GM18511 (cell line): ENCODE measurements around the gene SOX13.
"Not testable (repeated sequence)": the region's sequence is repeated elsewhere in the genome, so short reads cannot be mapped to it uniquely, and the experiment has no call there.

Experiments
- ATAC-seq: cut with Tn5 transposase; IDR thresholded peaks from one replicate; pipeline ENCODE4 v1.9.1; 2021; ENCODE audit warnings: mild to moderate bottlenecking, moderate library complexity; ENCODE audit not compliant: unreplicated experiment

Gene SOX13

DNA sequence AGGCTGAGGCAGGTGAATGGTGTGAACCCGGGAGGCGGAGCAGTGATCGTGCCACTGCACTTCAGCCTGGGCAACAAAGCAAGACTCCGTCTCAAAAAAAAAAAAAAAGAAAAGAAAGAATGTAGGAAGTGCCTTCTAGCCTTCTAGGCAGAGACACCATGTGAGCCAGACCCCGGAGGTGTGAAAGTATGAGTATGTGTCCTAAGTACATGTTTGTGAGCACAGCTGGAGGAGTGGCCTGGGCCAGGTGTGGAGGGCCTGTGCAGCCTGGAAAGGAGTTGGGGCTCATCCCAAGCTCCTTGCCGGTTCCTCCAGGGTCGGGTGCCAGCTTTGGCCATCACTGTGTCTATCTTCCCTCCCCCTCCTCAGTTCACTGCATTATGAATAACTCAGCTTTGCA lies 13.0 kb downstream of the SOX13 start:
- no peak for ATAC-seq

DNA sequence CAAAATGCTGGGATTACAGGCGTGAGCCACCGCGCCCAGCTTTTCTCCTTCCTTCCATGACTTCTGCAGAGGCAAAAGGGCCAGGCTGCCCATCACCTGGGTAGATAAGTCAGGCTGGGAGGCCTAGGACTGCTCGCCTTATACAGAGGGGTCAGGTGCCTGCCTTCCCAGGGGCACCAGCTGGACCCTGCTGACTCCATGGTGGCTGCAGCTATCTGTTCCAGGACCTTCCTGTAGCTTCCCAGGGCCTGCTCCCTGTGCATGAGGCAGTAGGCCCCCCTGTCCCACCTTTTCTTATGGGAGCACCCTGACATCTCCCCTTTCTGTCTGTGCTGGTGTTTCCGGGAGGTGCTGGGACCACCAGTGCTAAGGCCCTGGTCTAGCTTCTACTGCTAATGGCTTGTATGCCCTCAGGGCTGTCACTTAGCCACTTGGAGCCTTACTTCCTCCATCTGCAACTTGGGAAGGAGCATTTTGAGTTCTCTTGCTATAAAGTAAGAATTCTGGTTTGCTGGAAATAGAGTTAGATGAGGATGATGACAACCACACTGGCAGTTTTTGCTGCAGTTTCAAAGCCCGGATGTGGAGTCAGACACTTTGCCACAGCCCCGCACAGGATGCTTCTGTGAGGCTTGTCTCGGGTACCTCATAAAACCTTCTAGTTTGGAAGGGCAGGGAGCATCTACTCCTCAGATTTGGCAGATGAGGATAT lies 14.4 kb downstream of the SOX13 start:
- no peak for ATAC-seq

DNA sequence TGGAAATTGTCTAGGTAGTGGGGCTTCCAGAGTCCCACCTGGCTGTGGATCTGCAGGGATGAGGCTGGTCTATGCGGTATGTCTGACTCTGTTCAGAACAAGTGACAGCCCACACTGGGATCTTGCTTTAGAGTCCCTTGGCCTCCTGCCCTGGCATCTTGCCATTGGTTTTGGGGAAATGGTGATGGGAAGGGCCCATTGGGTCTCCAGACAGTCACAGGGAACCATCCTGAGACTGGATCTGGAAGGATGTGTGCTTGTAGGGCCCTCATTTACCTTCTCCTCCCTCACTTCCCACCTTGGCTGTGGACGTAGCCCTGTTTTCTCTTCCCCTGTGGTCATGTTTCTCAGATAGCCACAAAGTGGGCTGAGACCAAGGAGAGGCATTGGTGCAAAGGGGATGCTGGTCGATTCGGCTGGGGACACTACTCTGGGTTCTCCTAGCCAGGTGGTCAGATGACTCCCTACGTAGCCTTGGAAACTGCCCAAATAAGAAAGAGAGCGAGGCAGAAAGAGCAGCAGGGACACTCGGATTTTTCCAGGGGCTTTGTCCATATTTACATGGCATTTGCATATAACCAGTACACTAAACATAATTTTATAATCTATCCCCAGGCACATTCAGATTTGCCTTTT lies 15.1 kb downstream of the SOX13 start:
- ATAC-seq = no peak

DNA sequence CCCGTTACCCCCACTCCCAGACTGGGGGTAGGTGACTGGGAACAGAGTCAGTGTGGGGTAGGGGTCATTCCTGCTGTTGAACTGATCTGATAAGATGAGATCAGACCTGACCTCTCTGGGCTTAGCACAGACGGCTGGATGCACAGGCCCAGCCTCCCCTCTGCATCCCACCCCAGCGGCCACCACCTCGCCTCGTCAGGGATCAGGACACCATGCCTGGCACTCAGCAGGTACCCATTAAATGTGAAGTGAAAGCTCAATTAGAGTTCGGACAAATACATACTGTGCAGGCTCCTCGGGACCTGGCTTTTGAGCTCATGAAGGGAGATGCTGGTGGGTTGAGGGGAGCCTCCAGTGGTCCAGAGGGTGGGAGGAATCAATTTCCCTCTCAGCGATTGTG lies 15.7 kb downstream of the SOX13 start:
- ATAC-seq = no peak

DNA sequence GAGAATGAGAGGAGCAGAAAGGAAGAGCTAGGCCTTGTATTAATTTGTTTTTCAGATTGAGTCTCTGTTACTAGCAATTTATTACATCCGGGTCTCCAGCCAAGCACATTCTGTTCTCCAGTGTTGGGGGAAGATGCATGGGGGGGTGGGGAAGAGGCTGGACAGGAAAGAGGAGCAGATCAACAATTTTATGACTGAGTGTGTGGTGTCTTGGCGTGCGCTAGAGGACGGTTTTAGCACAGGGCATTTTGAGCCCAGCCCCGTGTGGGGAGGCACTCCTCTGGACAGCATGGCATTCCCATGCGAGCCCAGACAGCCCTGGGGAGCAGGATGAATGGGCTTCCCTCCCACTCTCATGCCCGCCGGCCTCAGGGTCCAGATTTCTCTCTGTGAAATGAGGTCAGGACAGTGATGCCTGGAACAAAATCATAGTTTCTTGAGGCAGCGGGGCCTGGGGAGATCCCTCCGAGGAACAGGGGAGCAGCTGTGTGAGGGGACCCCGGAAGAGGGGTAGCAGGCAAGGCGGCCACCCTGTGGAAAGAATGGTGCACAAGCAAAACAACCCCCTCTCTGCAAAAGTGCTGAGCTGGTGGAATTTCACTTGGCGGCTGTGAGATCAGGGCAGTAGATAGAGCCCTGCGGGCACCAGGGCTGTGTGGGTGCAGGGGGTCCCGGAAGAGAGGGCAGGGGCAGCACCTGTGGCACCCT lies 16.3 kb downstream of the SOX13 start:
- no peak for ATAC-seq

DNA sequence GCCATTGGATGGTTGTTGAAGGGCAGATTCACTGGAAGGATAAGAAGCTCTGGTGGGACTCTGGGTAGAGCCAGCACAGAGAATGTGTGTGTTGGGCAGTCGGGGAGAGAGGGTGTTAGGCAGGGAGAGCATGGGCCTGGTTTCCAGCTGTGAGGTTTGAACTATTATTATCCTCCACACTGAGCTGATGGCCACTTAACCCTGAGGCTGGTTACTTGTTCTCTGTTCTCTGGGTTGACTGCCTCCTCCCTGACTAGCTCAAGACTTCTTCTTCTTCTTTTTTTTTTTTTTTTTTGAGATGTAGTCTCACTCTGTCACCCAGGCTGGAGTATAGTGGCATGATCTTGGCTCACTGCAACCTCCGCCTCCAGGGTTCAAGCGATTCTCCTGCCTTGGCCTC lies 17.2 kb downstream of the SOX13 start:
- ATAC-seq = not testable (repeated sequence)

DNA sequence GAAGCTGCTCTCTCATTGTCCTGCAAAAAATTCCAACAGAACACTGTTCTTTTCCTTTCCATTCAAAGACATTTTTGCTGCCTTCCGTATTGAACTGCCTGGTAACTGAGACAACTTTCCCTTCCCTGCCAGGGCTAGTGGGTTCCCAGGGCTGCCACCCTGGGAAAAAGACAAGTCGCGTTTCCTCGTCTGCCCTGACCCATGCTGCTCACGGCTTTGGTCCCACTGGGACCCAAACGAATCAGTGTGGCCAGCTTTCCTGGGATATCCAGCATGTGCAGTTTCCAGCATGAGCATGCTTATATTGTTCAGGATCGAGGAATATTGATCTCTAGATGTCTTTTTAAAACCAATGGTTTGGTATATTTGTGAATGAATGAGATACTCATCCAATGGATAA lies 18.2 kb downstream of the SOX13 start:
- no peak for ATAC-seq

DNA sequence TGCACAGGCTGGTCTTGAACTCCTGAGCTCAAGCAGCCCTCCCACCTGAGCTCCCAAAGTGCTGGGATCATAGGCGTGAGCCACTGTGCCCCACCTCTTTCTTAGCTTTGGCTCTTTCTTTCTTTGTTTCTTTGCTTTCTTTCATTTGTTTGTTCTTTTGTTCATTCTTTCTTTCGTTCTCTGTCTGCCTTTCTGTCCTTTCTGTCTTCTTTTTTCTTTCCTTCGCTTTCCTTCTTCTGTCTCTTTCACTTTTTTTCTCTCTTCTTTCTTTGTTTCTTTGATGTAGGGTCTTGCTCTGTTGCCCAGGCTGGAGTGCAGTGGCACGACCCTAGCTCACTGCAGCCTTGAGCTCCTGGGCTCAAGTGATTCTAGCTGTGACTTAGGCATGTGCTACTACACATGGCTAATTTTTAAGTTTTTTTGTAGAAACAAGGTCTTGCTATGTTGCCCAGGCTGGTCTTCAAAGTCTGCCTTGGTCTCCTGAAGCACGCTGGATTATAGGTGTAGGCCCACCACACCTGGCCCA lies 18.9 kb downstream of the SOX13 start:
- no peak for ATAC-seq

DNA sequence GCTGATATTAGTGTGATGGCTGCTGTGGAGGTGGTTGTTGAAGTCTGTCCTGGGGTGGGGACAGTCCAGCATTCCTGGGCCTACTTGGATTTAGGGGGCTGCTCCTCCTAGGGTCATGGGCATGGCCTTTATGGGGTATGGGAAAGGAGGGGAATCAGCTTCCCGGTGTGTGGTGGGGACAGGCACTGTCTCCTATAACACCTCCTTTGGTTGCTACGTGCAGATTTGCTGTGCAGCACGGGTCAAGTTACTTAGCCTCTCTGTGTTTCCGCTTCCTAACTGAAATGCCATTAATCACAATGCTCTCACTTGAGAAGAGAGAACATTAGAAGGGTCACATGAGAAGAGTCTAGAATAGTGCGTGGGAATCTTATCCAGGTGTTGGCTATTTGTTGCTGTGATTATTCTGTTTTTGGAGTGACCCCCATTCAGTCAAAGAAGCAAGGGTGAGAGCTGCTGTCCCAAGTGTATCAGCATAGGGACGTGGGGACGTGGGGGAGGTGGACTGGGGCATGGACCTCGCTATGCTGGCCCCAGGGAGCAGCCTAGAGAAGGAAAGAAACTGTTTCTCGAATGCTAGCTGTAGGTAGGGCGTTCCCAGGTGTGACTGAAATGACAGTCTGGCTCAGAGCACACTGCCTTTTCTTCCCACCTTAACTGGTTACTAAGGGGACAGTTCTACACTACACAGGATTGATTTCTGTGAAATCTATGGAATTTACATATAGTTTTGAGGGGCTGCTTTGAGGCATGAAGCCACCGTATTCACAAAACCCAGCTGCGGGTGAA lies 19.9 kb downstream of the SOX13 start:
- no peak for ATAC-seq

DNA sequence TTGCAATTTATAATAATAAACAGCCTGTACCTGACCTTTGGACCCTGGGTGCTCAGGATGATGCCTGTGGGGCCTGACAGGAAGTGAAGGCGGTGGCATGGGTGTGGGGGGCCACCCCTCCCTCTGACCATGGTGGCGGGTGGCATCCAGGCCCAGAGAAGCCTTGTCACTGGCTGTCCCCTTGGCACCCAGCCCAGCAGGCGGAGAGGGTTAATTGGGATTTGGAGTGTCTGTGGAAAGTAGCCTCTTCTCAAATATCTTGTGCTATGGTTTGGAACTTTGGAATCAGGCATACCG lies 20.5 kb downstream of the SOX13 start:
- no peak for ATAC-seq

DNA sequence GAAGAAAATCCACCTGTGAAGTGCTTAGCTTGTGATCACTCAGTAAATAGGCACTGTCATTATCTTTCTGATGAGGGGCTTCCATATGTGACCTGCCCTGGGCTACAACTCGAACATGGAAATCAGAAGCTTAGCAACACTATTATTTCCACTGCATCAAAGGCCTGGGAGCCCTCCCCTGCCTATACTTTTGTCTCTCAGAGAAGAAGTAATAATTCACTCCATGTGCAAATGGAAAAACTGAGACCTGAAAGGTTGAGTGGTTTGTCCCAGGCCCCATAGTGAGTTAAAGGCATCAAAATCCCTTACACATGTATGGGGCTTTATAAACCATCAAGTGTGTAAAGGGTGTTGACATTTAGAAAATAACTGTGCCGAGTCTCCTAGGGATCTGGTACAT lies 20.9 kb downstream of the SOX13 start:
- ATAC-seq = no peak

DNA sequence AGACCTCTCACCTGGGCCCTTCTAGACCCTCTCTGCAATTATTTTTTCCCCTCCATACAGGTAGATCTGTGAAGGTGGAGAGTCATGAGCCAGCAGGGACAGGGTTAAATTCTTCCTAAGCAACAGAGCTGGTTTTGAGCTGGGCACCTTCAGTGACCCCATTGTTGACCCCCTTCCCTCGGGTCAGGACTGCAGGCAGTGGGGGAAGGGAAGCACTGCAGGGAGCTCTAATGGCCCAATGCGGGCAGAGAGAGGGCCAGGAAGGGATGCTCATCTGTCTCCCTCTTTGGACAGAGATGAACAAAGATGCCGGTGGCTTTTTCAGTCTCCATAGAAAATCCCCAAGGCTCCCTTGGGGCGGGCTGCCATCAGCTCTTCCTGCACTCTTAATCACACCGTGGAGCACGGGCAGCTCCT lies 21.4 kb downstream of the SOX13 start:
- no peak for ATAC-seq

DNA sequence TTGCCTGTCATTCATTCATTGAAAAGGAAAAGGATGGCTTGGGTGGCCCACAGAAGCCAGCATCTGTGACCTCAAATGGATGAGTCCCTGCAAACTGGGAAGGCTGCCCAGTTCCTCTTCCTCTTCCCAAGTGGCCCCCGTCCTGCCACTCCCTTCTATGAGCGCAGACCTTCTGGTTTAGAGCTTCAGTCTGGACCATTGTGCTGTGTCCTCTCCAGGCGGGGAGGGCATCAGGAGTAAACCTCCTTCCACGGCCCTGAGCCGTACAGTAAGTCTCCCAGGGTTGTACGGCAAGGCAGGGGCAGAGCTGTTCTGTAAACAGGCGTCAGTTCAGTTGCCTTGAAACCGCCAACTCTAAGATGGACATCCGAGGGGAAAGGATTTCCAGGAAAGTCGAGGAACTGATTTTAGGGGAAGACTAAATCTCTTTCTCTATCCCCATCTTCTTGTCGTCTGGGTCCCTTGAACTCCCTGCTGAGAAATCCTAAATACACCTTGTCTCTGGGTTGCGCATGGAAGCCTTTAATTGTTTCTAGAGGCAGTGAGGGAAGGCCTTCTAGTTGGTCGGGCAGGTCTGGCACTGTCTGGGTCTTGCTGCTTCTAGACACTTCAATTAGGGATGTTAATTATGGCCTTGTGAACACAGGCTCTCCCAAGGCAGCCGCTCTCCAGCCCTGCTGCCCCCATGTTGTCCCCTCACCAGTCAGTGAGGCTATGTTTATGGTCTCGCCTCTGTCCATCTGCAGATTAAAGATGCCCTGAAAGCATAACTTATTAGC lies 22.1 kb downstream of the SOX13 start:
- ATAC-seq = no peak

DNA sequence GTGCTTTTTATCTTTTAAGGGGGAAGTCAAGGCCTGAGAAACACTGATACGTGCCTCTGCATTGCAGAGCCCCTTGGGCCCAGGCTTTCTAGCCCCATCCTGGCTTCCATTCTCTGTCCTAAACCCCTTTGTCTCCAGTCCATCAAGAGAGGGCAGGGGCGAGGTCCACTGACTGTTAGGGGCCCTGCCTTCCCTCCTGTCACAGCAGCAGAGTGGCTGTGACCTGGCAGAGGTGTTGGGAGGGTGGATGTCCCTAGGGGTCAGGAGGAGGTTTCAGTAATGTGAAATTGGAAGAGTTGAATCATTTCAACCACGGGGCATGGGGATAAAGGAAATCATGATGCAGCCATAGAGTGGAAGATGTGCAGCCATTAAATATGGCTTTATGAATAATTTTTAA lies 24.0 kb downstream of the SOX13 start:
- no peak for ATAC-seq

DNA sequence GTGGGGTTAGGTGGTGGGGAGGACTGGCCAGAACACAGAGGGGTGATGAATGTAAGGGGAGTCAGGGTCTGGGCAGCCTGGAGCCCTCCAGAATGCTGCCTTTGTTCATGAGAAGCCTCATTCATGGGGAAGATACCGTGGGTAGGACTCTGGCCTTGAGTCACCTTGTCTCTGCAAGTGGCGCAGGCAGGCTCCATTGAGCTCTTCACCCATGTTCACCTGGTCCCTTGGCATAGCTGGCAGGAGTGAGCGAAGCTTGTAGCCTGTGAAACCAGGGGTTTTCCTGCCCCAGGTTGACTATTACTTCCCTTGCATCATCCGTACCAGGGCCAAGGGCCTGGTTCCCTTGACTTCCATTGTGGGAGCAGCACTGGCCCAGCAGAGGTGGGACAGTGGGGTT lies 25.8 kb downstream of the SOX13 start:
- no peak for ATAC-seq

DNA sequence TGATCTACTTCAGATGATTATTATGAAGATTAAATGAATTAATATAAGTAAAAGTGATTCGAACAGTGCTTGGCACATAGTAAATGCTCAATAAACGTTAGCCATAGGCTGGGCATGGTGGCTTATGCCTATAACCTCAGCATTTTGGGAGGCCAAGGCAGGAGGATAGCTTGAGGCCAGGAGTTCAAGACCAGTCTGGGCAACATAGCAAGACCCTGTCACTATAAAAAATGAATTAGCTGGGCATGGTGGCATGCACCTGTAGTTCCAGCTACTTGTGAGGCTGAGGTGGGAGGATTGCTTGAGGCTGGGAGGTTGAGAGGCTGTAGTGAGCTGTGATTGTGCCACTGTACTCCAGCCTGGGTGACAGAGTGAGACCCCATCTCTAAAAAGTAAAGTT lies 26.8 kb downstream of the SOX13 start:
- ATAC-seq = not testable (repeated sequence)

DNA sequence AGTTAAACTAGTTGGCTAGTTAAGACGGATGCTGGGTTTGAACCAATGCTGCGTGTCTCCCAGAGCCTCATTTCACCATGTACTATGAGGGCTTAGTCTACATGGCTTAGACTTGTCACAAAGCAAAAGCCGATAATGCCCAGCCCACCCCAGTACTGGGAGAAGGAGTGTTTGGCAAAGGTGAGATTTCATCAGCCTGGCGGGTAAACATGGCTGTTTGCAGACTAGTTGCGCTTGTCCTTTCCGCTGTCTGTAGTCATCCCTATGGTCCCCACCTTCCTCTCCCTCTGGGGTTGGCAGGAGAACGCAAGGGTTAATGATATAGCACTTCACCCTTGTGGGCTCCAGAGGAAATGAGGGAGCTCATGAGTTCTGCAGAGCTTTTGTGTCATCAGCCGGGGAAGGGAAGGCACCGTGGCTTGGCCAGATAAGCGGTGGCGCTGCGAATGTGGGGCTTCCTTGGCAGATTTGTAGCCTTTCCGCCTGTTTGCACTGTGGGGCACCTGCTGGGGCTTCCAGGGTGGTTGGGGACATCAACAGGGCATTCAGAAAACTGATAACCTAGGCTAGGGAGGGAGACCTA lies 29.2 kb downstream of the SOX13 start:
- ATAC-seq = no peak

DNA sequence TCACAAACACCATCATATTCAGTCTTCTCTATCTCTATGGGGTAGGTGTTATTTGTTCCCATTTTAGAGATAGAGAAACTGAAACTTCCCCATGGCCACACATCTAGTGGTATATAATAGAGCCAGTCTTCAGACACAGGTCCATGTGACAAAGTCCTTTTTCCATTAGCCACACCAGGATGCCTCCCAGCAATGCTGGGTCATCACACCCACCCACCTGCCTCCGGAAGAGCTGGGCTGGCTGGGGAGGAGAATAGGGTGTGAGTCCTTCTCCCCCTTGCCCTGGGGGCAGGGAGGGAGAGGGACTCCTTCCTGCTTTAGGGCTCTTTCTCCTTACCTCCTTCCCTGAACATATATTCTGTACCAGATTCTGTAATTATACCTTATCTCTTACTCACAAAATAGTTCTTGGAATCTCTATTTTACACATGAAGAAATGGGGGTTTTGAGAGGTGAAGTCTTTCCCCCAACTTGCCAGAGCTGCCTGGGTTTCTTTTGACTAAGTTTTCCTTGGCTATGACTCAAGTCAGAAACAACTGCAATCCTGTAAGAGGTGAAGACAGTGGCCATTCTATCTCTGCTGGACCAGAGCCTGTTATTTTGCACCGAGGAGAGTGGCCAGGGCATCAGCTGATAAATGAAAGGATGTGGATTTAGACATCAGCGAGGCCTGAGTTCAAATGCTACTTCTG lies 30.0 kb downstream of the SOX13 start:
- ATAC-seq = no peak

DNA sequence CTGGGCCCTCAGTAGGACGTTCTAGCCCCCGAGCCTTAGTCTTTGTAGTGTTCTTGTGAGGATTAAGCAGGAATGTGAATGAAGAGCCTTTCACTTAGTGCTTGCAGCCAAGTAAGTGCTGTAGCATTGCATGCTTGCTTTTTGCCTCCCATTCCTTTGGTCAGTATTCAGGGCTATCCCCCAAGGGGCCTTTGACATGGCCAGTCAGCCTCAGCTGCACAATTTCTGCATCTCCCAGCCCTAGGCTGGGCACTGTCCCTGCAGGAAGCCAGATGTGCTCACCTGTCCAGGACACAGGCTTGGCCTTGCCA lies 30.5 kb downstream of the SOX13 start:
- ATAC-seq = no peak
